Measurements from ENCODE around the gene NAMPT.
"Not testable (repeated sequence)": the region's sequence is repeated elsewhere in the genome, so short reads cannot be mapped to it uniquely, and the experiment has no call there.

Gene NAMPT

GRCh38 chr7:106284714-106285050, at the start of gene NAMPT:
TSS of gene NAMPT (minus strand) at chr7:106284983. CDS start at chr7:106284884, 99 bp downstream.
- no peak for DNase-seq

- DNase-seq: no peak
Observed at GRCh38 chr7:106332201-106332600, 47.4 kb upstream of the NAMPT start.

- no peak for DNase-seq
Observed at GRCh38 chr7:106331441-106332175, 46.8 kb upstream of the NAMPT start.

- no peak for DNase-seq
Observed at GRCh38 chr7:106329971-106330733, 45.4 kb upstream of the NAMPT start.

GRCh38 chr7:106329408-106329807, 44.6 kb upstream of the NAMPT start:
- DNase-seq: no peak

- no peak for DNase-seq
Observed at GRCh38 chr7:106327538-106328481, 43.0 kb upstream of the NAMPT start.

GRCh38 chr7:106326594-106327537, 42.1 kb upstream of the NAMPT start:
- DNase-seq: no peak

- DNase-seq: not testable (repeated sequence)
Observed at GRCh38 chr7:106324509-106324908, 39.7 kb upstream of the NAMPT start.

- not testable (repeated sequence) for DNase-seq
Observed at GRCh38 chr7:106320254-106320770, 35.5 kb upstream of the NAMPT start.

- no peak for DNase-seq
Observed at GRCh38 chr7:106318482-106318881, 33.7 kb upstream of the NAMPT start.

- no peak for DNase-seq
Observed at GRCh38 chr7:106317971-106318370, 33.2 kb upstream of the NAMPT start.

- no peak for DNase-seq
Observed at GRCh38 chr7:106316947-106317346, 32.2 kb upstream of the NAMPT start.

GRCh38 chr7:106314875-106315274, 30.1 kb upstream of the NAMPT start:
- DNase-seq: no peak

GRCh38 chr7:106313966-106314365, 29.2 kb upstream of the NAMPT start:
- DNase-seq: no peak

- no peak for DNase-seq
Observed at GRCh38 chr7:106313456-106313901, 28.7 kb upstream of the NAMPT start.

- DNase-seq: no peak
Observed at GRCh38 chr7:106312906-106313305, 28.1 kb upstream of the NAMPT start.

GRCh38 chr7:106312099-106312871, 27.5 kb upstream of the NAMPT start:
- no peak for DNase-seq

GRCh38 chr7:106309362-106309761, 24.6 kb upstream of the NAMPT start:
- no peak for DNase-seq

GRCh38 chr7:106306256-106306655, 21.5 kb upstream of the NAMPT start:
- no peak for DNase-seq

GRCh38 chr7:106305732-106306131, 20.9 kb upstream of the NAMPT start:
- no peak for DNase-seq

GRCh38 chr7:106304568-106304967, 19.8 kb upstream of the NAMPT start:
- no peak for DNase-seq

All from eye (tissue), 1 donor.